Choroid plexus epithelial cell (primary cell): ENCODE measurements around the gene SLX4IP.

Experiments
- DNase-seq: peaks from one replicate; pipeline ENCODE4 v3.0.0-alpha.2; 2010; ENCODE audit warnings: low read depth
- H3K4me3 ChIP-seq: 2 replicates; pipeline ENCODE4 v1.5.1; 2011; ENCODE audit warnings: low read depth, mild to moderate bottlenecking, control low read depth, low read length, moderate library complexity
- CTCF ChIP-seq: conservative IDR thresholded peaks from 2 replicates; pipeline ENCODE4 v1.5.1; 2011; ENCODE audit warnings: low read depth, mild to moderate bottlenecking, control low read depth, inconsistent platforms, low read length, moderate library complexity

The SLX4IP gene

DNA sequence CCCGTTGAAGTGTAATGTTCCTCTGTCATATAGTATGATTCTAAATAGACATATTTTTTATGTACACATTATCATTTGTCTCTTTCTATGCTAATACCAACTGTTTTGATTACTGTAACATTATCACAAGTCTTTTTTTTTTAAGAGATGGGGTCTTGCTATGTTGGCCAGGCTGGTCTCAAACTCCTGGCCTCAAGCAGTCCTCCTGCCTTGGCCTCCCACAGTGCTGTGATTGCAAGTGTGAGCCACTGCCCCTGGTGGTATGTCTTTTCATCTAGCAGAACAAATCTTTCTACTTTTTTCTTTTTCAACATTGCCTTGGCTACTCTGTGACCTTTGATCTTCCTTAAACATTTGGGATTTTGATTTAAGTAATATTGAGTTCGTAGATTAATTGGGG lies 57.7 kb downstream of the SLX4IP start:
- no peak for DNase-seq
- no peak for TF ChIP-seq CTCF
- H3K4me3 ChIP-seq, result no peak overlapping the region

- no peak for DNase-seq
- no peak overlapping the region for H3K4me3 ChIP-seq
- no peak for TF ChIP-seq CTCF
These were observed 60.1 kb downstream of the SLX4IP start for GRCh38 chr20:10495173-10495572.

GRCh38 chr20:10496465-10496864 lies 61.4 kb downstream of the SLX4IP start:
- TF ChIP-seq CTCF, result no peak
- DNase-seq, result no peak
- H3K4me3 ChIP-seq, result no peak overlapping the region

GRCh38 chr20:10497283-10497682 lies 62.2 kb downstream of the SLX4IP start:
- DNase-seq, result no peak
- H3K4me3 ChIP-seq, result no peak overlapping the region
- TF ChIP-seq CTCF, result no peak

DNA sequence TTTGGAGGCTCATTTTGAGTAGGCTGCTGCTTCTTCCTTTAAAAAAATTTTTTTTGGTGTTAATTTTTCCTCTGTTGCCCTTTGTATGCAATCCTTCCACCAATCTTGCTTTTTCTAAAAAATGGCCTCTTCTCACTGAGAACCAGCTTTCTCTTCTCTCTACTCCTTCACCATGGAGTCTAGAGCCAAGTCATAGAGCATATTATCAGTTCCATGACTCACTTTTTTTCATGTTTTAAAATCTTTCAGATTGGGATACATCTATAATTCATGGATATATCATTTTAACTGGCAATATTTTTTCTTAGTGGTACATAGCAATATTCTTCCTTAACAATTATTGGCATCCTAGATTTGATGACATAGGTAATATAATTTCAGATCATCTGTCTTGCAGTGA lies 62.7 kb downstream of the SLX4IP start:
- no peak overlapping the region for H3K4me3 ChIP-seq
- DNase-seq, result no peak
- no peak for TF ChIP-seq CTCF

GRCh38 chr20:10498200-10498599 lies 63.1 kb downstream of the SLX4IP start:
- H3K4me3 ChIP-seq, result no peak overlapping the region
- DNase-seq, result no peak
- TF ChIP-seq CTCF, result no peak

GRCh38 chr20:10501402-10501801 lies 66.3 kb downstream of the SLX4IP start:
- TF ChIP-seq CTCF, result no peak
- H3K4me3 ChIP-seq, result no peak overlapping the region
- DNase-seq, result no peak
